ENCODE results near the gene MED12L.

The MED12L gene

DNA sequence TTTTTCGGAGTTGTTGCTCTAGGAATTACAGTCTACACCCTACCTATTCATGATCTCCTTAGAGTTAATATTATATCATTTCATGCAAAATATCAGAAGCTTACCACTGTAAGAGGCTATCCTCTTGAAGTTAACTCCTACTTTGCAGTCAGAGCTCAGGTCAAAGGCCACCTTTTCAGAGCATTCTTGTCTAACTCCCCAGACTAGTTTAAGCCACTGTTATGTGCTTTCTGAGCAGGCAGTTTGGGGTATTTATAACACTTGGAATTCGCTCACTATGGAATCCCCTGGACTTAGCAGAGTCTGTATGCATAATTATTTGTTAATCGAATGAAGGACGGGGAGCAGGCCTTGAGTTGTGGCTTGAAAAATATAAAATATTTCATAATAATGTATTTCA lies 21.7 kb downstream of the MED12L start:
- Histone ChIP-seq H3K27me3 (ENCODE audit: control insufficient read depth in 5 of 5, insufficient read depth in 4 of 5, low read length in 5 of 5) (peaks cover 0 to 4% (median 0%) of the 10 kb centered on the region in 5 donors), H3K36me3 (ENCODE audit: control insufficient read depth in 5 of 5, insufficient read depth in 5 of 5, low read length in 5 of 5) (no peaks in the 10 kb centered on the region), H3K9ac (ENCODE audit: low read length in 5 of 5) (no peak overlapping the region), H3K4me3 (ENCODE audit: low read depth in 1 of 5, low read length in 5 of 5) (no peak overlapping the region), H3K9me3 (ENCODE audit: control insufficient read depth in 5 of 5, low read length in 5 of 5) (peaks cover 0 to 3% (median 0%) of the 10 kb centered on the region in 5 donors), H3K4me1 (ENCODE audit: control insufficient read depth in 5 of 5, insufficient read depth in 5 of 5, low read length in 5 of 5) (no peaks in the 10 kb centered on the region), H3K27ac (ENCODE audit: low read depth, low read length) (no peak overlapping the region)

DNA sequence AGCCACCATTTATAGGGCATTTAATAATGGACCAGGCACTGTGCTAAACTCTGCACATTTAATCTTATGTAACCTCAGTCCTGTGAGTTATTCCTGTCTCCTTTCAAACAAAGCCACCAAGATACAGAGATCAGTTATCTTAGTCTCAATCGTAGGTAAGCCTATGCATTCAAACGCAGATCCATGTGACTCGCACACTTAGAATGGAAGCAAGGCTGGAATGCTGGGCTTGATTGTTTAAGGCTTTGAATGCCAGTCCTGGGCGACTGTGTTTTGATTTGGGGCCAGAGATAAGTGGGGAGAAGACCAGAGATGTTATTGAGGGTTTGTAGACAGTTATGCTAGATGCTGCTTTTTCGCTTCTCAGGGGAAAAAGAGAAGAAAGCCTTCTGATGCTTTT lies 22.2 kb downstream of the MED12L start:
- Histone ChIP-seq H3K9me3 (ENCODE audit: control insufficient read depth in 5 of 5, low read length in 5 of 5) (peaks cover 0 to 3% (median 0%) of the 10 kb centered on the region in 5 donors), H3K9ac (ENCODE audit: low read length in 5 of 5) (no peak overlapping the region), H3K27ac (ENCODE audit: low read depth, low read length) (no peak overlapping the region), H3K4me3 (ENCODE audit: low read depth in 1 of 5, low read length in 5 of 5) (no peak overlapping the region), H3K36me3 (ENCODE audit: control insufficient read depth in 5 of 5, insufficient read depth in 5 of 5, low read length in 5 of 5) (no peaks in the 10 kb centered on the region), H3K4me1 (ENCODE audit: control insufficient read depth in 5 of 5, insufficient read depth in 5 of 5, low read length in 5 of 5) (no peaks in the 10 kb centered on the region), H3K27me3 (ENCODE audit: control insufficient read depth in 5 of 5, insufficient read depth in 4 of 5, low read length in 5 of 5) (peaks cover 0 to 4% (median 0%) of the 10 kb centered on the region in 5 donors)

DNA sequence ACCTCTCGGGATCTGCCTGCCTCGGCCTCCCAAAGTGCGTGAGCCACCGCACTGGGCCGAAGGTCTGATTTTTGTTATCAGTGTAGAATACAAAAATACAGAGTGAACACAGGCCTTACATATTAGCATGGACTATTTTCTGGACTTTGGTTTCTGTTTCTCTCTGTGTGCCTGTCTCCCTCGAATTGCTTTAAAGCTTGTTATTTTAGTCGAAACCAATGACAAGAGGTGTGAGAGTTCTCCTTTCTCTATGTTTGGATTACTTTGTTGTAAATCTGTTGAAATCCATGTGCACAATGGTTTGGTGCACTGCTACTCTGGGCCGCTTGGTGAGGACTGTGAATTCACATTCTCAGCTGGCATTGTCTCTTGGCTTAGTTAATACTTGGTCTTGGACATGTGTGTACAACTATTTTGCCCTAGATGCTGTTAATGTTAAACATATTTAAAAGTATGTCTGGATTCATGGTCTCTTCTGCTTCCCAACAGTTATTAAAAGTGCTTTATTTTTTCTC lies 23.9 kb downstream of the MED12L start:
- Histone ChIP-seq H3K27me3 (ENCODE audit: control insufficient read depth in 5 of 5, insufficient read depth in 4 of 5, low read length in 5 of 5) (peaks cover 0 to 4% (median 0%) of the 10 kb centered on the region in 5 donors), H3K4me3 (ENCODE audit: low read depth in 1 of 5, low read length in 5 of 5) (no peak overlapping the region), H3K4me1 (ENCODE audit: control insufficient read depth in 5 of 5, insufficient read depth in 5 of 5, low read length in 5 of 5) (no peaks in the 10 kb centered on the region), H3K27ac (ENCODE audit: low read depth, low read length) (no peak overlapping the region), H3K9ac (ENCODE audit: low read length in 5 of 5) (no peak overlapping the region), H3K36me3 (ENCODE audit: control insufficient read depth in 5 of 5, insufficient read depth in 5 of 5, low read length in 5 of 5) (no peaks in the 10 kb centered on the region), H3K9me3 (ENCODE audit: control insufficient read depth in 5 of 5, low read length in 5 of 5) (peaks cover 0 to 3% (median 0%) of the 10 kb centered on the region in 5 donors)

DNA sequence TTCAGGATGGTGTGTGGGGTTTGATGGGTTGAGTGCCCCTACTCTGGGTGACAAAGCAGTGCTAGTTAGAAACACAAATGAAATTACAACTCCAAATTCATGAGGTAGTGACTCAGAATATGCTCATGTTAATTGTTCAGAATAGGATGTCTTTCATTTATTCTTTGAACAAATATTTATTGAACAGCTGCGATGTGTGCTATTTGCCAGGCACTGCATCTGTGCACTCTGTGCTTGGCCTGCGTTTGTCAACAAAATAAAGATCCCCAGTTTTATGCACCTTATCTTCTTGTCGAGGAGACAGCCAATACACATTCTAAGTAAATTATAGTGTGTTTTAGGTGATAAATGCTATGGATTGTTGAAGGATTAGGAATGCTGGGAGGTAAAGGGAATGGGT lies 27.3 kb downstream of the MED12L start:
- no peaks in the 10 kb centered on the region for H3K9me3 ChIP-seq (ENCODE audit: control insufficient read depth in 5 of 5, low read length in 5 of 5)
- no peak overlapping the region for H3K27ac ChIP-seq (ENCODE audit: low read depth, low read length)
- no peak overlapping the region for H3K9ac ChIP-seq (ENCODE audit: low read length in 5 of 5)

DNA sequence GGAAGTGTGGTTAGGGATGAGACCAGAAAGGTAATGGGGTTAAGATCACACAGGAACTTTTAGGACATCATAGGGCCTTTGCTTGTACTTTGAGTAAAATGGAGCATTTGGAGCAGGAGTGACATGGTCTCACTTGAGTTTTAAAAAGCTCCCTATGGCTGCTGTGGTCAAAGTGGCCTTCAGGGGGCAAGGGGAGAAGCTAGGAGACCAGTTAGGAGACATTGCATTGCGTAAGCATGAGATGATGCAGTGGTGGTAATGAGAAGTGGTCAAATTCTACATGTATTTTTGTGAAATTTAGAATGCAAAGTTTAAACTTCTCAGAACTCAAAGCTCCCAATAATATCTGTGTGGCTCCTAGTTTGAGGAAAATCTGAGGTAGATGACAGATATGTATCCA lies 27.9 kb downstream of the MED12L start:
- Histone ChIP-seq H3K9ac (ENCODE audit: low read length in 5 of 5) (no peak overlapping the region), H3K27me3 (ENCODE audit: control insufficient read depth in 5 of 5, insufficient read depth in 4 of 5, low read length in 5 of 5) (peaks cover 0 to 4% (median 0%) of the 10 kb centered on the region in 5 donors), H3K27ac (ENCODE audit: low read depth, low read length) (no peak overlapping the region), H3K36me3 (ENCODE audit: control insufficient read depth in 5 of 5, insufficient read depth in 5 of 5, low read length in 5 of 5) (no peaks in the 10 kb centered on the region), H3K4me1 (ENCODE audit: control insufficient read depth in 5 of 5, insufficient read depth in 5 of 5, low read length in 5 of 5) (no peaks in the 10 kb centered on the region), H3K4me3 (ENCODE audit: low read depth in 1 of 5, low read length in 5 of 5) (no peak overlapping the region), H3K9me3 (ENCODE audit: control insufficient read depth in 5 of 5, low read length in 5 of 5) (no peaks in the 10 kb centered on the region)

More for the DNA sequence above, 27.3 kb downstream of the MED12L start:
- H3K4me1 ChIP-seq (ENCODE audit: control insufficient read depth in 5 of 5, insufficient read depth in 5 of 5, low read length in 5 of 5) = no peaks in the 10 kb centered on the region
- H3K27me3 ChIP-seq (ENCODE audit: control insufficient read depth in 5 of 5, insufficient read depth in 4 of 5, low read length in 5 of 5) = peaks cover 0 to 4% (median 0%) of the 10 kb centered on the region in 5 donors
- H3K36me3 ChIP-seq (ENCODE audit: control insufficient read depth in 5 of 5, insufficient read depth in 5 of 5, low read length in 5 of 5) = no peaks in the 10 kb centered on the region
- H3K4me3 ChIP-seq (ENCODE audit: low read depth in 1 of 5, low read length in 5 of 5) = no peak overlapping the region

DNA sequence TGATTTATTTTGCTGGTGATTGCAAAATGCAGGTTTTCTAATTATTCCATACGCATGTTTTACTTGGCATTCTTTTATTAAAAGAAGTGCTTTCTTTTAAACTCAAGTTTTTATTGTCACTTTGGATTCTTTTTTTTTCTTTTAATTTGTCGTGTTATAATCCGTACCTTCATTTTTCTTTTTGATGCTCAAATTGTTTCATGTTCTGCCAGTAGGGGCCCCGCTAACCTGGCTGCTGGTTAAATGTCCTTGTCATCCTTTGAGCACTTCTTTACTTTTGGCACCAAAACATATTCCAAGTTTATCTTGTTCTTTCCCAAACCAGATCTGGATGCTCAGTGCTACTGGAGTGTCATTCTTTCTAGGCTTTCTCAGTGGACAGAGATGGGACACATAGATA lies 31.6 kb downstream of the MED12L start:
- H3K4me1 ChIP-seq (ENCODE audit: control insufficient read depth in 5 of 5, insufficient read depth in 5 of 5, low read length in 5 of 5) = no peaks in the 10 kb centered on the region
- no peaks in the 10 kb centered on the region for H3K36me3 ChIP-seq (ENCODE audit: control insufficient read depth in 5 of 5, insufficient read depth in 5 of 5, low read length in 5 of 5)
- H3K9ac ChIP-seq (ENCODE audit: low read length in 5 of 5) = no peak overlapping the region
- peaks cover 0 to 4% (median 0%) of the 10 kb centered on the region in 5 donors for H3K27me3 ChIP-seq (ENCODE audit: control insufficient read depth in 5 of 5, insufficient read depth in 4 of 5, low read length in 5 of 5)
- no peak overlapping the region for H3K27ac ChIP-seq (ENCODE audit: low read depth, low read length)
- H3K9me3 ChIP-seq (ENCODE audit: control insufficient read depth in 5 of 5, low read length in 5 of 5) = no peaks in the 10 kb centered on the region
- H3K4me3 ChIP-seq (ENCODE audit: low read depth in 1 of 5, low read length in 5 of 5) = no peak overlapping the region

DNA sequence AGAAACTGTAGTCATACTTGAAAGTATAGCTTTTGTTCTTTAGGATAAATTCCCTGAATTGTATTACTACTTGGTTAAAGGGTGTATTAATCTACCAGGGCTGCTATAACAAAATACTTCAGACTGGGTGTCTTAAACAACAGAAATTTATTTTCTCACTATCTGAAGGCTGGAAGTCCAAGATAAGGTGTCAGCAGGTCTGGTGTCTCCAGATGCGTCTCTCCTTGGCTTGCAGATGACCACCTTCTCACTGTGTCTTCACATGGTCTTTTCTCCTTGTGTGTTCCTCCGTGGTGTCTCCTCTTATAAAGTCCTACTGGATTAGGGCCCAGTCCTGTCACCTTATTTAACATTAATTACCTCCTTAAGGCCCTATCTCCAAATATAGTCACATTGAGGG lies 33.7 kb downstream of the MED12L start:
- peaks cover 0 to 4% (median 0%) of the 10 kb centered on the region in 5 donors for H3K27me3 ChIP-seq (ENCODE audit: control insufficient read depth in 5 of 5, insufficient read depth in 4 of 5, low read length in 5 of 5)
- no peaks in the 10 kb centered on the region for H3K9me3 ChIP-seq (ENCODE audit: control insufficient read depth in 5 of 5, low read length in 5 of 5)
- no peaks in the 10 kb centered on the region for H3K36me3 ChIP-seq (ENCODE audit: control insufficient read depth in 5 of 5, insufficient read depth in 5 of 5, low read length in 5 of 5)
- H3K27ac ChIP-seq (ENCODE audit: low read depth, low read length) = no peak overlapping the region
- H3K4me1 ChIP-seq (ENCODE audit: control insufficient read depth in 5 of 5, insufficient read depth in 5 of 5, low read length in 5 of 5) = no peaks in the 10 kb centered on the region
- H3K4me3 ChIP-seq (ENCODE audit: low read depth in 1 of 5, low read length in 5 of 5) = no peak overlapping the region
- no peak overlapping the region for H3K9ac ChIP-seq (ENCODE audit: low read length in 5 of 5)

DNA sequence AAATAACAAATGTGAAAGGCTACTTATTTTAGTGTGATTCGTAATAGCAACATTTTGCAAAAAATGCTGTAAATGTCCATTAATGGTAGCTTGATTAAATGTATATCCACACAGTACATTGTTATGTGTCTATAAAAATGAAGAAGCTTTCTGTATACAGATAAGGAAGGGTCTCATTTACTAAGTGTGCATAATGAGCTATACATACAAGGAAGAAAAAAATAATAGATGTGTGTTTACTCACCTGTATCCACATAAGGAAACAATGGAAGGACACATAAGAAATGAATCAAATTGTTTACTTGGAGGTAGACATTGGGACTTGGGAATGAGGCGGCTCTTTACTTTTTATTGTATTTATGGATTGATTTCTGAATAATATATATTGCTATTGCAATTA lies 34.9 kb downstream of the MED12L start:
- Histone ChIP-seq H3K27me3 (ENCODE audit: control insufficient read depth in 5 of 5, insufficient read depth in 4 of 5, low read length in 5 of 5) (peaks cover 0 to 4% (median 0%) of the 10 kb centered on the region in 5 donors), H3K36me3 (ENCODE audit: control insufficient read depth in 5 of 5, insufficient read depth in 5 of 5, low read length in 5 of 5) (no peaks in the 10 kb centered on the region), H3K9me3 (ENCODE audit: control insufficient read depth in 5 of 5, low read length in 5 of 5) (no peaks in the 10 kb centered on the region), H3K4me1 (ENCODE audit: control insufficient read depth in 5 of 5, insufficient read depth in 5 of 5, low read length in 5 of 5) (no peaks in the 10 kb centered on the region), H3K9ac (ENCODE audit: low read length in 5 of 5) (no peak overlapping the region), H3K27ac (ENCODE audit: low read depth, low read length) (no peak overlapping the region), H3K4me3 (ENCODE audit: low read depth in 1 of 5, low read length in 5 of 5) (no peak overlapping the region)

DNA sequence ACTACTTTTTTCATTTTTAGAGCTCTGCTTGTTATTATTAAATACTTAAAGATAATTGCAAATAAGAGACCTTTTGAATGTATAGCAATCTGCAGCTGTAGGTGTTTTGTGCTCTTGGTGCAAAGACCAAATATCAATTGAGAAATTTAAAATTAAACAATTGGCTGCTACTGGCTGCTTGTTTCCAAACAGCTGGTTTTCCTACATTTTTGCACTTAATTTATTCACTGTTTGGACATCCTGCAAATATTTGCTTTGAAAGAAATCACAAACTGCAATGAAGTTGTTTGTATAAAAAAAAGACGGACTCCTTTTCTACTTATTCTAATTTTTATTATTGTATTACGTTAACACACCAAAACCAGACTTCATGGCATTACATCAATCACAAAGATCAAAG lies 35.6 kb downstream of the MED12L start:
- Histone ChIP-seq H3K27me3 (ENCODE audit: control insufficient read depth in 5 of 5, insufficient read depth in 4 of 5, low read length in 5 of 5) (peaks cover 0 to 4% (median 0%) of the 10 kb centered on the region in 5 donors), H3K4me3 (ENCODE audit: low read depth in 1 of 5, low read length in 5 of 5) (no peak overlapping the region), H3K36me3 (ENCODE audit: control insufficient read depth in 5 of 5, insufficient read depth in 5 of 5, low read length in 5 of 5) (no peaks in the 10 kb centered on the region), H3K9ac (ENCODE audit: low read length in 5 of 5) (no peak overlapping the region), H3K4me1 (ENCODE audit: control insufficient read depth in 5 of 5, insufficient read depth in 5 of 5, low read length in 5 of 5) (no peaks in the 10 kb centered on the region), H3K27ac (ENCODE audit: low read depth, low read length) (no peak overlapping the region), H3K9me3 (ENCODE audit: control insufficient read depth in 5 of 5, low read length in 5 of 5) (no peaks in the 10 kb centered on the region)

DNA sequence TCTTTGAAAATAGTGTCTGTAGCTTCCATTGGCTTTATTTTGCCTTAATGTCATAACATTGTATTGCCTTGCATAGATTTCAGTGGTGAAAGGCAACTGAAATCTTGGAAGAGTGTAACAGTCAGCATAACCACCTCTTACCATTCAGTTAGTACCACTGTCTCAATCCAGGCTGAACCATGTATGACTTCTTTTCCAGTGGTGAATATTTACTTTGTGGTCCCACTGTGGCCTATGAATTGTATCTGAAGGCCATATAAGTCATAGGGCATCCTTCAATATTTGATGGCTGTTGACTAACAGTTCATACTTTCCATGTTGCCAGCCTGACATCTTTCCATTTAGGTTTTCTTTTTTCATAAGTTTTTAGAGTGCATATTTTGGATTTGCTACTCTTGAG lies 38.4 kb downstream of the MED12L start:
- H3K9me3 ChIP-seq (ENCODE audit: control insufficient read depth in 5 of 5, low read length in 5 of 5) = no peaks in the 10 kb centered on the region
- H3K36me3 ChIP-seq (ENCODE audit: control insufficient read depth in 5 of 5, insufficient read depth in 5 of 5, low read length in 5 of 5) = no peaks in the 10 kb centered on the region
- H3K27ac ChIP-seq (ENCODE audit: low read depth, low read length) = no peak overlapping the region
- H3K9ac ChIP-seq (ENCODE audit: low read length in 5 of 5) = no peak overlapping the region
- H3K4me1 ChIP-seq (ENCODE audit: control insufficient read depth in 5 of 5, insufficient read depth in 5 of 5, low read length in 5 of 5) = no peaks in the 10 kb centered on the region
- no peaks in the 10 kb centered on the region for H3K27me3 ChIP-seq (ENCODE audit: control insufficient read depth in 5 of 5, insufficient read depth in 4 of 5, low read length in 5 of 5)
- H3K4me3 ChIP-seq (ENCODE audit: low read depth in 1 of 5, low read length in 5 of 5) = no peak overlapping the region

DNA sequence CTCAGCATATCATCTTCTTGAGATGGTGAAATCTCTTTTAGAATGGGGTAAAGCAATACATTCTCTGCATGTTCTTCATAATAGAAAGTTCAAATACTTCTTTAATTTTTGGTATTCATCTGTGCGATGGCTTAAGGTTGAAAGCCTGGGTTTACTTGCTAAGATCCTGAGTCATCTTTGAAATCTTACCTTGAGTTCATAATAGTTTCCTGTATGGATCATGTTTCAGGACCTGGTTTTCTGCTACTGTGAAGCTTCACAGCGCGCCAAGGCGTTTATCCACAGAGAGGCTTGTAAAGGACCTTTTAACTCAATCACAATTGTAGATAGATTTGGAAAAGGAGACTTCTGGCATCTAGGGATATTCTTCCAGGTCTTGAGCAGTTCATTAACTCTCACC lies 39.0 kb downstream of the MED12L start:
- Histone ChIP-seq H3K27ac (ENCODE audit: low read depth, low read length) (no peak overlapping the region), H3K4me3 (ENCODE audit: low read depth in 1 of 5, low read length in 5 of 5) (no peak overlapping the region), H3K4me1 (ENCODE audit: control insufficient read depth in 5 of 5, insufficient read depth in 5 of 5, low read length in 5 of 5) (no peaks in the 10 kb centered on the region), H3K9ac (ENCODE audit: low read length in 5 of 5) (no peak overlapping the region), H3K36me3 (ENCODE audit: control insufficient read depth in 5 of 5, insufficient read depth in 5 of 5, low read length in 5 of 5) (no peaks in the 10 kb centered on the region), H3K27me3 (ENCODE audit: control insufficient read depth in 5 of 5, insufficient read depth in 4 of 5, low read length in 5 of 5) (no peaks in the 10 kb centered on the region), H3K9me3 (ENCODE audit: control insufficient read depth in 5 of 5, low read length in 5 of 5) (no peaks in the 10 kb centered on the region)

Data from subcutaneous abdominal adipose tissue (tissue), 5 donors.